ENCODE data around the gene VSIG2.
A peak's percentile ranks its signal among the peaks of the same experiment; 100 is the strongest.

Gene VSIG2

DNA sequence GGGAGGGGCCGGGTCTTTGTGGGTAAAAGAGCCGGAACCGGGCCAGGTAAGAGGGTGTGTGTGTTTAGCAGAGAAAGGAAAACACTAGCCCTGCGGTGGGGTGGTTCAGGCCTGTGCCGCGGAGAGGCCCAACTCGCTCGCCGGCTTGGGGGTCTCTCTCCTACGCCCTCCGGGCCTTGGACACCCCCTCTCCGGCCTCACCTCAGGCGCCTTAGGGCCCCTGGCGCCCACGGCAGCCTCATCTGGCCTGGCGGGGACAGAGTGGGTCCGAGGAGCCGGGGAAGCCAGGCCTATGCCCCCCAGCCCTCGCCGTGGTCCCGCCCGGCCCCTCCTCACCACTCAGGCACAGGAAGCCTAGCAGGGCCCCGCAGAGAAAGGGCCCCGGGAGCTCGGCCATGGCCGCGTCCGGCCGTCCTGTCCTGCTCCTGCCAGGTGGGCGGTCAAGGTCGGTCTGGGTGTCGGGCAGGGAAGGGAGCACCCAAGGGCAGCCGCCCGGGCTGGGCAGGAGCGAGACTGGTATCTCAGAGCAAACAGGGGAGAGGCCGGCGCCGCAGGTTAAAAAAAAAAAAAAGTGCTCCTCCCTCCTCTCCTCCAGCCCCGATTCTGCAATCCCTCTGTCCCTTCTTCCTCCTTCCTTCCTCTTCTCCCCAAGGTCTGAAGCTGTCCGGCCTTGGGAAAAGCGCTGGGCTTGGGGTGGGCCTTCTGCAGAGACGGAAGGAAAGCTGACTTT, at the start of gene VSIG2:
TSS of gene VSIG2 (minus strand) at position 515 of the 730 bp plus-strand sequence. CDS start at position 397, 118 bp downstream.
- H3K4me3 ChIP-seq (ENCODE audit: low read depth, low read length) = peak within 1 kb of the TSS; percentile 8
- DNase-seq (ENCODE audit: low read depth) = no peak
- TF ChIP-seq CTCF (conservative IDR thresholded peaks at IDR 0.05; ENCODE audit: low read depth, low read length) = no peak

- DNase-seq (ENCODE audit: low read depth) = peak; percentile 65
- H3K4me3 ChIP-seq (ENCODE audit: low read depth, low read length) = peak overlapping the region; percentile 86
- TF ChIP-seq CTCF (conservative IDR thresholded peaks at IDR 0.05; ENCODE audit: low read depth, low read length) = no peak
These were observed 49.0 kb upstream of the VSIG2 start for GRCh38 chr11:124801014-124801413.

- peak; percentile 4 for TF ChIP-seq CTCF (conservative IDR thresholded peaks at IDR 0.05; ENCODE audit: low read depth, low read length)
- peak within 1 kb of the TSS; percentile 86 for H3K4me3 ChIP-seq (ENCODE audit: low read depth, low read length)
- peak; percentile 80 for DNase-seq (ENCODE audit: low read depth)
These were observed 48.3 kb upstream of the VSIG2 start, which contains the start of gene MSANTD2 for GRCh38 chr11:124800226-124800929. MSANTD2 (minus strand) TSS chr11:124800406; CDS start chr11:124800380, 26 bp downstream.

GRCh38 chr11:124799348-124800225, 47.5 kb upstream of the VSIG2 start:
- TF ChIP-seq CTCF (conservative IDR thresholded peaks at IDR 0.05; ENCODE audit: low read depth, low read length) = no peak
- DNase-seq (ENCODE audit: low read depth) = peak; percentile 30
- H3K4me3 ChIP-seq (ENCODE audit: low read depth, low read length) = peak overlapping the region; percentile 86

- peak overlapping the region; percentile 86 for H3K4me3 ChIP-seq (ENCODE audit: low read depth, low read length)
- peak; percentile 39 for DNase-seq (ENCODE audit: low read depth)
- no peak for TF ChIP-seq CTCF (conservative IDR thresholded peaks at IDR 0.05; ENCODE audit: low read depth, low read length)
These were observed 46.9 kb upstream of the VSIG2 start for GRCh38 chr11:124798991-124799347.

GRCh38 chr11:124796312-124796711, 44.3 kb upstream of the VSIG2 start:
- no peak for TF ChIP-seq CTCF (conservative IDR thresholded peaks at IDR 0.05; ENCODE audit: low read depth, low read length)
- H3K4me3 ChIP-seq (ENCODE audit: low read depth, low read length) = no peak overlapping the region
- DNase-seq (ENCODE audit: low read depth) = no peak
